AG04450 (cell line): ENCODE measurements around the gene CPA5. TPM values are rescaled to one million over a fixed set of nuclear protein-coding genes. Genes with fewer than 3 reads are reported as not detected.

ENCODE experiments used
- CTCF ChIA-PET: fragments of 300-600, 350-600 bp; formaldehyde crosslinking; extraction: SDS; loops from one replicate; lab custom pipeline; 2022; ENCODE audit warnings: antibody characterized with exemption, inconsistent platforms; lab: Charles Lee
- POLR2A ChIA-PET: fragments of 350-600 bp; formaldehyde crosslinking; extraction: SDS; loops from one replicate; lab custom pipeline; 2021; ENCODE audit warnings: antibody characterized with exemption, inconsistent platforms; lab: Yijun Ruan, JAX
- DNase-seq: peaks from one replicate; pipeline ENCODE4 v3.0.0-alpha.2; 2011; ENCODE audit warnings: low read depth, low spot score
- H3K27ac ChIP-seq: one replicate; pipeline ENCODE4 v1.5.1; 2012; ENCODE audit warnings: low read depth, low read length, control low read depth
- H3K27me3 ChIP-seq: one replicate; pipeline ENCODE4 v1.6.0; 2012; ENCODE audit warnings: low read length; ENCODE audit not compliant: control insufficient read depth, insufficient read depth
- H3K4me3 ChIP-seq: 2 replicates; pipeline ENCODE4 v1.5.1; 2011; ENCODE audit warnings: mild to moderate bottlenecking, low read depth, low read length, control low read depth
- H3K9me3 ChIP-seq: 2 replicates; pipeline ENCODE4 v1.5.1; 2012; ENCODE audit warnings: low read length; ENCODE audit not compliant: control insufficient read depth, insufficient read depth
- CTCF ChIP-seq: IDR thresholded peaks from 2 replicates; pipeline ENCODE4 v1.5.1; 2011; ENCODE audit warnings: low read depth, low read length, control low read depth, inconsistent platforms
- polyA plus RNA-seq: library from polyadenylated mRNA; depleted of rRNA; stranded (reverse); fragments of >200 nt; gene quantifications from 2 replicates; pipeline ENCODE4 v1.2.3, GENCODE V29; 2011

CPA5 gene
- polyA plus RNA-seq, 1 experiment = 0.14 TPM

DNA sequence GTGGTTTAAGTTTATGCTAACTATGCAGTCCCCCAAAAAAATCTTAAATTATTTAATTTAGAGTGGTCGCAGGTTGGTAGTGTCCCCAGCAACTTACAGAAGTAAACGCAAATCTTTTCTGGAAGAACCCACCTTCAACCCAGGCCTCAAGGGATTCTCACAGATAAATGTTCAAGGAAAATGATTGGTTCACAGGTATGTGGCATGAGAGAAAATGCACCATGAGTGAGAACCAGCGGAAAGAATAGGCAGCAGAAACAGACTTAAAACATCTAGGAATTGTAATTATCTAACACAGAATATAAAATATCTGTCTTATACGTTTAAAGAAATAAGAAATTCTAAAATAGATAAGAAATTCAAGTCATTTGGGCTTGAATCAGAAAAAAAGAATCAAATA lies 2.7 kb upstream of the CPA5 start:
- Histone ChIP-seq H3K9me3 (no peaks in the 10 kb centered on the region), H3K27ac (no peak overlapping the region), H3K27me3 (no peaks in the 10 kb centered on the region), H3K4me3 (no peak overlapping the region)
- CTCF ChIA-PET = no interaction called here
- POLR2A ChIA-PET = no interaction called here
- TF ChIP-seq CTCF = no peak
- no peak for DNase-seq

DNA sequence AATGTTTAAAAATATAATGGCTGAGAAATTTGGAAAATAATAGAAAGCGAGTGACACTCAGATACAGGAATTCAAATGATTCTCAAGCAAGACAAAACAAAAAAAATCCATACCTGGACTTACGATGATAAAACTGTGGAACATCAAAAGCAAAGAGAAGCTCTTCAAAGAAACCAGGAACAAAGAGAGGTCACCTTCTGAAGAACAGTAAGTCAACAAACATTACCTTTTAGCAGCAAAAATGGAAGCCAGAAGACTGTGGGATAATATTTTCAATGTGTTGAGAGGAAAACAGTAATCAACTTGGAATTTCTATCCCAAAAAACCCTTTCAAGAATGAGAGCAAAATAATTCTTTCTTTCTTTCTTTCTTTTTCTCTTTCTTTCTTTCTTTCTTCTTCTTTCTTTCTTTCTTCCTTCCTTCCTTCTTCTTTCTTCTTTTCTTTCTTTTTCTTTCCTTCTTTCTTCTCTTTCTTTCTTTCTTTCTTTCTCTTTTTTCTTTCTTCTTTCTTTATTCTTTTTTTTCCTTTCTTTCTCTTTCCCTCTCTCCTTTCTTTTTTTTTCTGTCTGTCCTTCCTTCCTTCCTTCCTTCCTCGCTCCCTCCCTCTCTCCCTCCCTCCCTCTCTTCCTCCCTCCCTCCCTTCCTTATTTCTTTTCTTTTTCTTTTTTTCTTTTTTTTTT lies 1.8 kb upstream of the CPA5 start:
- no peak overlapping the region for H3K4me3 ChIP-seq
- H3K27ac ChIP-seq = no peak overlapping the region
- no peaks in the 10 kb centered on the region; the same call in 1 of the 2 replicates for H3K9me3 ChIP-seq
- no peak for DNase-seq
- no peak for TF ChIP-seq CTCF
- H3K27me3 ChIP-seq = no peaks in the 10 kb centered on the region
- ChIA-PET CTCF (no interaction called here), POLR2A (interaction anchor here (0.7 kb wide), 1 partner anchor 27 kb away, joined by 10 read pairs; no protein-coding TSS in a partner anchor)

GRCh38 chr7:130345136-130345535 lies 520 bp downstream of the CPA5 start:
- ChIA-PET POLR2A (no interaction called here), CTCF (interaction anchor here (0.5 to 0.9 kb wide), 2 partner anchors 67 to 238 kb away, joined by 3 to 6 read pairs; no protein-coding TSS in a partner anchor)
- TF ChIP-seq CTCF = no peak
- Histone ChIP-seq H3K27ac (no peak overlapping the region), H3K9me3 (no peaks in the 10 kb centered on the region; the same call in 1 of the 2 replicates), H3K27me3 (no peaks in the 10 kb centered on the region), H3K4me3 (no peak overlapping the region)
- no peak for DNase-seq

DNA sequence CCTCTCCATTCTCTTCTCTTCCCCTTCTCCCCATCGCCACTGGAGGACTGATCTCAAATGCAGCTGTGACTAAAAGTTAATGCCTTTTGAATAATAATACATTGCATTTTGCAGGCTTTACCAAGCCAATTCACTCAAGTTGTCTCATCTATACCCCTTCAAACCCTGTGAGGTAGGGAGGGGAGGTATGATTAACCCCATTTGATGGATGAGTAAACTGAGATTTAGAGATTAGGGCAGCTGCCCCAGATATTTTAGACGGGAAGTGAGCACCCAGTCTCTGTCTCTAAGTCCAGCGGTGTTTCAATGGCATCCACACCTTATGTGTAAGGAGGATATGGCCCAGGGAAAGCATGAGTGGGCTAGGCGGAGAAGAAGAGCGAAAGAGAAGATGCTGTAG lies 1.1 kb downstream of the CPA5 start:
- DNase-seq = no peak
- no peak overlapping the region for H3K4me3 ChIP-seq
- H3K9me3 ChIP-seq = no peaks in the 10 kb centered on the region; the same call in 1 of the 2 replicates
- no peak overlapping the region for H3K27ac ChIP-seq
- ChIA-PET POLR2A (no interaction called here), CTCF (interaction anchor here (0.7 to 0.9 kb wide), 2 partner anchors 15 to 67 kb away, joined by 3 read pairs; no protein-coding TSS in a partner anchor)
- no peaks in the 10 kb centered on the region for H3K27me3 ChIP-seq
- no peak for TF ChIP-seq CTCF

- no peak for DNase-seq
- ChIA-PET CTCF (interaction anchor here (0.7 kb wide), 1 partner anchor 16 kb away, joined by 3 read pairs; no protein-coding TSS in a partner anchor), POLR2A (no interaction called here)
- Histone ChIP-seq H3K27me3 (no peaks in the 10 kb centered on the region), H3K27ac (no peak overlapping the region), H3K4me3 (no peak overlapping the region), H3K9me3 (no peaks in the 10 kb centered on the region; the same call in 1 of the 2 replicates)
- TF ChIP-seq CTCF = no peak
Observed at GRCh38 chr7:130346177-130346905, 1.7 kb downstream of the CPA5 start.
